Neural crest cell (in vitro differentiated cells): ENCODE results near the gene DENND4C. TPM values are rescaled to one million over a fixed set of nuclear protein-coding genes. Genes with fewer than 3 reads are reported as not detected.

Experiments used
- DNase-seq: peaks from one replicate; pipeline ENCODE4 v3.0.0; 2021; ENCODE audit warnings: low read depth, mixed read lengths, low spot score
- H3K27ac Mint-ChIP-seq: one replicate; pipeline ENCODE4 v1.8.0; 2021; ENCODE audit warnings: mild to moderate bottlenecking, mixed read lengths; ENCODE audit not compliant: unreplicated experiment
- H3K27me3 Mint-ChIP-seq: 2 replicates; pipeline ENCODE4 v1.8.0; 2021; ENCODE audit warnings: low read depth, mild to moderate bottlenecking, mixed read lengths
- H3K36me3 Mint-ChIP-seq: 2 replicates; pipeline ENCODE4 v1.8.0; 2021; ENCODE audit warnings: low read depth, mild to moderate bottlenecking, mixed read lengths
- H3K4me1 Mint-ChIP-seq: 2 replicates; pipeline ENCODE4 v1.8.0; 2021; ENCODE audit warnings: mixed read lengths
- H3K4me3 Mint-ChIP-seq: one replicate; pipeline ENCODE4 v1.8.0; 2021; ENCODE audit warnings: mild to moderate bottlenecking, mixed read lengths
- H3K9me3 Mint-ChIP-seq: 2 replicates; pipeline ENCODE4 v1.8.0; 2021; ENCODE audit warnings: mixed read lengths
- total RNA-seq: library from RNA; stranded (reverse); gene quantifications from 2 replicates; pipeline ENCODE4 v1.2.1, GENCODE V29; 2021
- TF ChIP-seq, protein P1 (sequence below): fragments of 200-600 bp; sonication (generic); conservative IDR thresholded peaks from 2 replicates; pipeline ENCODE4 v1.5.0; 2021; ENCODE audit warnings: antibody characterized with exemption, mild to moderate bottlenecking

Gene DENND4C
- total RNA-seq, 1 donor from 2014 or later: 26.4 TPM

DNA sequence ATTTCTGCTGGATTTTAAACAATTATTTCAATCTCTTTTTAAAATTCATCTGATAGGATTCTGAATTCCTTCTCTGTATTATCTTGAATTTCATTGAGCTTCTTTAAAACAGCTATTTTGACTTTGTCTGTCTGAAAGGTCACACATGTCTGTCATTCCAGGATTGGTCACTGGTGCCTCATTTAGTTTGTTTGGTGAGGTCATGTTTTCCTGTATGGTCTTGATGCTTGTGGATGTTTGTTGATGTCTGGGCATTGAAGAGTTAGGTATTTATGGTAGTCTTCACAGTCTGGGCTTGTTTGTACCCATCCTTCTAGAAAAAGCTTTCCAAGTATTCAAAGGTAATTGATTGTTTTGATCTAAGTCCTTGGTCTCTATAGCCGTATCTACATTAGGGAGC, 39.1 kb downstream of the DENND4C start:
- no peak overlapping the region for H3K4me3 Mint-ChIP-seq
- H3K27me3 Mint-ChIP-seq: no peaks in the 10 kb centered on the region
- DNase-seq: no peak
- peaks cover 9% of the 10 kb centered on the region for H3K36me3 Mint-ChIP-seq
- H3K27ac Mint-ChIP-seq: no peak overlapping the region
- H3K4me1 Mint-ChIP-seq: peaks cover 7% of the 10 kb centered on the region
- peaks cover 6% of the 10 kb centered on the region for H3K9me3 Mint-ChIP-seq
- TF ChIP-seq, protein P1, sequence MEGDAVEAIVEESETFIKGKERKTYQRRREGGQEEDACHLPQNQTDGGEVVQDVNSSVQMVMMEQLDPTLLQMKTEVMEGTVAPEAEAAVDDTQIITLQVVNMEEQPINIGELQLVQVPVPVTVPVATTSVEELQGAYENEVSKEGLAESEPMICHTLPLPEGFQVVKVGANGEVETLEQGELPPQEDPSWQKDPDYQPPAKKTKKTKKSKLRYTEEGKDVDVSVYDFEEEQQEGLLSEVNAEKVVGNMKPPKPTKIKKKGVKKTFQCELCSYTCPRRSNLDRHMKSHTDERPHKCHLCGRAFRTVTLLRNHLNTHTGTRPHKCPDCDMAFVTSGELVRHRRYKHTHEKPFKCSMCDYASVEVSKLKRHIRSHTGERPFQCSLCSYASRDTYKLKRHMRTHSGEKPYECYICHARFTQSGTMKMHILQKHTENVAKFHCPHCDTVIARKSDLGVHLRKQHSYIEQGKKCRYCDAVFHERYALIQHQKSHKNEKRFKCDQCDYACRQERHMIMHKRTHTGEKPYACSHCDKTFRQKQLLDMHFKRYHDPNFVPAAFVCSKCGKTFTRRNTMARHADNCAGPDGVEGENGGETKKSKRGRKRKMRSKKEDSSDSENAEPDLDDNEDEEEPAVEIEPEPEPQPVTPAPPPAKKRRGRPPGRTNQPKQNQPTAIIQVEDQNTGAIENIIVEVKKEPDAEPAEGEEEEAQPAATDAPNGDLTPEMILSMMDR: no peak

DNA sequence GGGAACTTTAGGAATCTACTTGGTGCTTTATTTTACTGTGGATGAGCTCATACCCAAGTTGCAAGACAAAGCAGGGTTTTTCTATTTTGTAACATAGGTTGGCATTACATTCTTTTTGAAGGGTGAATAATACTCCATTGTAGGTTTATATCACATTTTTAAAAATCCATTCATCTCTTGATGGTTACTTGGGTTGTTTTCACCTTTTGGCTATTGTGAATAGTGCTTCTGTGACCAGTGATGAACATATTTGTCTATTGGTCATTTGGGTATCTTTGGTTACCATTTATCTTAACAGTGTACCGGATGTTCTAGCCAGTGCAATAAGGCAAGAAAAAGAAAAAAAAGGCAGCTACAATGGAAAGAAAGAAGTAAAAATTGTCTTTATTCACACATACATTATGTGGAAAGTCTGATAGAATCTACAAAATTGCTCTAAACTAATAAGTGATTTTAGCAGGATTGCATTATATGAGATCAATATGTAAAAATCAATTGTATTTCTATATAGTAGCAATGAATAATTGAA, 40.0 kb downstream of the DENND4C start:
- peaks cover 6% of the 10 kb centered on the region for H3K9me3 Mint-ChIP-seq

DNA sequence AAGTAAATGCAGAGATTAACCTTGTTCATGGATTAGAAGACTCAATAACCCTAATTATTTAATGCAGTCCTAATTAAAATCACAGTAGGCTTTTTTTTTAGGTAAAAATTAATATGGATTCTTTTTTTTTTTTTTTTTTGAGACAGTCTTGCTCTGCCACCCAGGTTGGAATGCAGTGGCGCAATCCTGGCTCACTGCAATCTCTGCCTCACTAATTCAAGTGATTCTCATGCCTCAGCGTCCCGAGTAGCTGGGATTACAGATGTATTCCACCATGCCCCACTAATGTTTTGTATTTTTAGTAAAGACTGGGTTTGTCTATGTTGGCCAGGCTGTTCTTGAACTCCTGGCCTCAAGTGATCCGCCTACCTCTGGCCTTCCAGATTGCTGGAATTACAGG, 40.6 kb downstream of the DENND4C start:
- H3K4me1 Mint-ChIP-seq: peaks cover 7% of the 10 kb centered on the region
- no peaks in the 10 kb centered on the region for H3K27me3 Mint-ChIP-seq

More for the DNA sequence above, 40.0 kb downstream of the DENND4C start:
- DNase-seq: no peak
- Mint-ChIP-seq H3K4me1 (peaks cover 7% of the 10 kb centered on the region), H3K36me3 (peaks cover 9% of the 10 kb centered on the region), H3K4me3 (no peak overlapping the region), H3K27ac (no peak overlapping the region), H3K27me3 (no peaks in the 10 kb centered on the region)
- TF ChIP-seq, protein P1: no peak

DNA sequence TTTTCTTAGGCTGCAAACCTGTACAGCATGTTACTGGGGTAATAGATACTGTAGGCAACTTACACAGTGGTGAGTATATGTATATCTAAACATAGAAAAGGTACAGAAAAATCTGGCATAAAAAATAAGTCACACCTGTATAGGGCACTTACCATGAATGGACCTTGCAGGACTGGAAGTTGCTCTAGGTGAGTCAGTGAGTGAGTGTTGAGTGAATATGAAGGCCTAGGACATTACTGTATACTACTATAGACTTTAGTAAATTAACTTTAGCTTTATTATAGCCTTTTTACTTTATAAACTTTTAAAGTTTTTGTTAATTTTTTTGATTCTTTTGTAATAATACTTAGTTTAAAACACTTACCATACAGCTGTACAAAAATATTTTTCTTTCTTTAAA, 51.3 kb downstream of the DENND4C start:
- no peaks in the 10 kb centered on the region for H3K9me3 Mint-ChIP-seq
- DNase-seq: no peak
- H3K27me3 Mint-ChIP-seq: no peaks in the 10 kb centered on the region
- peaks cover 12% of the 10 kb centered on the region for H3K4me1 Mint-ChIP-seq
- no peak overlapping the region for H3K4me3 Mint-ChIP-seq
- no peaks in the 10 kb centered on the region for H3K36me3 Mint-ChIP-seq
- no peak overlapping the region for H3K27ac Mint-ChIP-seq
- TF ChIP-seq, protein P1: no peak

More for the DNA sequence above, 40.6 kb downstream of the DENND4C start:
- no peak for DNase-seq
- no peak overlapping the region for H3K27ac Mint-ChIP-seq
- H3K36me3 Mint-ChIP-seq: peaks cover 10% of the 10 kb centered on the region
- H3K4me3 Mint-ChIP-seq: no peak overlapping the region
- TF ChIP-seq, protein P1: no peak
- H3K9me3 Mint-ChIP-seq: peaks cover 6% of the 10 kb centered on the region

DNA sequence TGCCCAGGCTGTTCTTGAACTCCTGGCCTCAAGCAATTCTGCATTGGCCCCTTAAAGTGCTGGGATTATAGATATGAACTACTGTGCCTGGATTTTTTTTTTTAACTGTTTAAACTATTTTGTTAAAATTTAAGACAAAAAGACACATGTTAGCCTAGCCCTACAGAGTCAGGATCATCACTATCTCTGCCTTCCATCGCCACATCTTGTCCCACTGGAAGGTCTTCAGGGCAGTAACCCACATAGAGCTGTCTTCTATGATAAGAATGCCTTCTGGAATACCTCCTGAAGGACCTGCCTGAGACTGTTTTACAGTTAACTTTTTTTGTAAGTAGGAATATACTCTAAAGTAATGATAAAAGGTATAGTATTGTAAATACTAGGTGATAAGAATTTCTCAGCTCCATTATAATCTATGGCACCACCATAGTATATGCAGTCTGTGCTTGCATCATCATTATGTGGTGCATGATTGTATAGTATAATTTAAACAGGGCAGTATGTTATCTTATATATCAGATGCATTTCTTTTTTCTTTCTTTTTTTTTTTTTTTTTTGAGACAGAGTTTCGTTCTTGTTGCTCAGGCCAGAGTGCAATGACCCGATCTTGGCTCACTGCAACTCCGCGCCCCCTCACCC, 52.7 kb downstream of the DENND4C start:
- Mint-ChIP-seq H3K27me3 (no peaks in the 10 kb centered on the region), H3K4me1 (peaks cover 12% of the 10 kb centered on the region), H3K27ac (no peak overlapping the region), H3K36me3 (no peaks in the 10 kb centered on the region), H3K4me3 (no peak overlapping the region), H3K9me3 (no peaks in the 10 kb centered on the region)
- TF ChIP-seq, protein P1: no peak
- DNase-seq: no peak
